DMS79 treated with DMSO at 0.1 percent for 48 hours (cell line): ENCODE measurements around the gene ARHGAP19.
A peak's percentile ranks its signal among the peaks of the same experiment; 100 is the strongest.

Experiments used
- DNase-seq: peaks from one replicate; lab custom pipeline; 2025; lab: John Stamatoyannopoulos, UW

ARHGAP19 gene, protein sequence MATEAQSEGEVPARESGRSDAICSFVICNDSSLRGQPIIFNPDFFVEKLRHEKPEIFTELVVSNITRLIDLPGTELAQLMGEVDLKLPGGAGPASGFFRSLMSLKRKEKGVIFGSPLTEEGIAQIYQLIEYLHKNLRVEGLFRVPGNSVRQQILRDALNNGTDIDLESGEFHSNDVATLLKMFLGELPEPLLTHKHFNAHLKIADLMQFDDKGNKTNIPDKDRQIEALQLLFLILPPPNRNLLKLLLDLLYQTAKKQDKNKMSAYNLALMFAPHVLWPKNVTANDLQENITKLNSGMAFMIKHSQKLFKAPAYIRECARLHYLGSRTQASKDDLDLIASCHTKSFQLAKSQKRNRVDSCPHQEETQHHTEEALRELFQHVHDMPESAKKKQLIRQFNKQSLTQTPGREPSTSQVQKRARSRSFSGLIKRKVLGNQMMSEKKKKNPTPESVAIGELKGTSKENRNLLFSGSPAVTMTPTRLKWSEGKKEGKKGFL

DNA sequence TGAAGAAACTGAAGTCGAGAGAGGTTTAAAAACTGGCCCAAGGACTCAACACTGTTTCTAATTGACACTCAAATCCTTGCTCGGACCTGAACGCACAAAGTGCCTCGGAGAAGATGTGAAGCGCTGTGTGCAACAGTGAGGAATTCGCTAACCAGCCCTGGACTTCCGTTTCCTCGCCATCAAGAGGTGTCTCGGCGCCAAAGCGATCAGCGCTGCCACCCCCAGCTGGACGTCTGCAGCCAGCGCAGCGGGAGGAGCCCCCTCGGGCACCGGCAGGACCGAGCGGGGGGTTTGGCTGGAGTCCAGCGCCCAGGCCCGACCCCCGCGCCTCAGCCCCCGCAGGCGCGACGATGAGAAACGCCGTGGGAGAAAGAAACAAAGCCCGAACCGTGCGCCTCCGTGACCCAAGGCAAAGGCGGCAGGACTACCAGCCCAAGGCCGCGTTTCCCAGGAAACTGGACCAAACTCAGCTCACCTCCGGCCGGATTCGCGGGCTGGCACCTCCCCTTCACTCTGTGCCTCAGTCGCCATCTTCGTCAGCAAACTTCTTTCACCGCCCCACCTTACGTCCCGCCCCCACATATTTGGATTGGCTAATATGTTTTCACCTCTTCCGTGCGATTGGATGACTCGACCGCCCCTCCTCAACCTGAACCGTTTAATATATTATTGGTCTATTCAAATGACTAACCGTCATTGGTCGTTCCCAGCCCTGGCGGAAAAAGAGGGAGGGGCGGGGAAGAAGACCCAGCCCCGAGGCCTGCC is at the start of gene ARHGAP19:
Gene ARHGAP19 (minus strand): TSS at position 541 of the 765 bp plus-strand sequence. CDS start 10 bp downstream, at position 531.
- peak; percentile 87 for DNase-seq

DNA sequence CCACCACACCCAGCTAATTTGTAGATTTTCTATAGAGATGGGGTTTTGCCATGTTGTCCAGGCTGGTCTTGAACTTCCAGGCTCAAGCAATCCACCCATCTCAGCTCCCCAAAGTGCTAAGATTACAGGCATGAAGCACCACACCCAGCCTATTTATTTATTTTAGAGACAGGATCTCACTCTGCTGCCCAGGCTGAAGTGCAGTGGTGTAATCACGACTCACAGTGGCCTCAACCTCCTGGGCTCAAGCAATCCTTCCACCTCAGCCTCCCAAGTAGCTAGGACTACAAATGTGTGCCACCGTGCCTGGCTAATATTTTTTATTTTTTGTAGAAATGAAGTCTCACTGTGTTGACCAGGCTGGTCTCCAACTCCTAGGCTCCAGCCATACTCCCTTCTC is 49.0 kb upstream of the ARHGAP19 start:
- no peak for DNase-seq

DNA sequence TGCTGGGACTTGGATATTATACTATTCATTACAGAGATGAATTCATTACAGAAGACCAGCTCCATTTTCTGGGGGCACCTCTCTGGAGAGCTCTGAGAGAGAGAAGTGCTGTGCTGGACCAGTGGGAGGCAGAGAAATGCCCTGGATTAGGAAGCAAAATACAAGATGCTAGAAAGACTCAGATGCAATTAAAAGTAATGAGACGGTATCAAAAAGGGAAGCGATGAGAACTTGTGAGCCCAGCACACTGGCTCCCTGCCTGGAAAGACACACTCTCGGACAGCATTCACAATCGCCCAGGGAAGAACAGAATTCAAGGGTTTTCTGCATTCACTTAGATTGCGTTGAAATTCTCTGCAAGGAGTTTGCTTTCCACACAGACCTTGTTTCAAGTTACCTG is 45.6 kb upstream of the ARHGAP19 start:
- no peak for DNase-seq

DNA sequence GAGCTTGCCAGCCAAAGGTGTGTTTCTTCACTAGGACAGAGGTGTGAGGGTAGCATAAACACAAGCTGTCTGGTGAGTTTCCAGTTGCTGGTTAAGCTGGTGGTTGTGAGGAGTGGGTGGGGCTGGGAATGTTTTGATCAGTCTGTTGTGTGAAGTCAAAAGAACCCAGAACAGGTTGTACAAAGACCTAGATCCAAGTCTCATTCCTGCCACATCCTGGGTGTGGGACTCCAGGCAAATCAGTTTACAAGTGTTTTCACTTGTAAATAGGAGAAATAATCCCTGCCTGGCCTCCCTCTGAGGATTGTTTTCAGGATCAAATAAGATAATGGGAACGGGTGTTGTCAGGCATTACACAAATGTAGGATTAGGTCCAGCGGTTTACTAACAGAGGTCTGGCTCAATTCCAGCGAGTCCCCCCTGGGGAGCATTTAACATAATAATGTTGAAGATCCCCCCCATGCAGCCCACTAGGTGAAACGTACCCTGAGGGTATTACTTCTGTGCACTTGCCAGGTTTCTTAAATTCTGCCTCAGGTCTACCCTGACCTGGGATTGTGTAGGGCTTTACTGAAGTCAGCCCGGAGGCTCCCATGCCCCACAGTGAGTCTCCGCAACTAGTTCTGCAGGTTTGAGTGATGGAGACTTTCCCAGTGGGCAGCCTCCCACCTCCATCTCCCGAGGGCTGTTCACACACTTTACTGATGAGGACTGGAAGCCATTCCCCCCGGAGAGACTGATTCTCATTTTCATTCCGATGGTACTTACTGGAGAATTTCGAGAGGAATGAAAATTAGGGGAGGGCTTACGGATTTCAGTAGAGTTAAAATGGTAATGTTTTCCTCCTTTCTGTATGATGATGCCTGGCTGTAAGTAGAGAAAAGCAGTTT is 44.8 kb upstream of the ARHGAP19 start:
- DNase-seq: no peak

DNA sequence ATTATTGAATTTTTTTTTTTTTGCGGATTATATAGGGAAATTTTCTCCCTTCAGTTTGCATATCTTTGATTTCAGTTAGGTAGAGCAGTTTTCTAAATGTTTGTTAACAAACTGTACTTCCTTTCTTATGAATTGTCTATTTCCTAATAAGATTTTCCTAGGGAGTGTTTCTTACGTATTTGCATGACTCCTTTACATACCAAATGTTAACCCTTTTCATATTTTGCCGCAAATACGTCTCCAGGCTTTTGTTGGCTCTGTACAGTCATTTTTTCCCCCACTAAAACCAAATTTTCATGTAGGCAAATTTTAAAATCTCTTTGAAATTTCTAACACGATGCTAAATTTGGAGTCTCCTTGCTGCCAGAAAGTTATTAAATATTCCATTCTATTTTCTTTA is 44.0 kb upstream of the ARHGAP19 start:
- DNase-seq: no peak

DNA sequence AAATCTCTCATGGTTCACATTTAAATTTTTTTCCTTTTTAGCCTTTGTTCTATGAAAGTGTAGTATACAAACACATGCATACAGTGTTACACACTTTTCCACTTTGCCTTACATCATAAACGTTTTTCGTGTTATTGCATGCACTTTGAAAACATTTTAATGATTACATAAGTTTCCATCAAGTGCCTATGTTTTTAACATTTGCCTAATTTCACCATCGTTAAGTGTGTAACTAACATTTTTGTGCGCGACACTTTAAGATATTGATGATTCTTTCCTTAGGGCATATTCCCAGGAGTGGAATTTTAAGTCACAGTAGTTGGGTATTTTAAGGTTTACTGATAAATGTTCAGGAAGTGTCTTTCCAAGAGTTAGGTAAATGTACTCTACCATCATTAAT is 43.6 kb upstream of the ARHGAP19 start:
- DNase-seq: no peak

DNA sequence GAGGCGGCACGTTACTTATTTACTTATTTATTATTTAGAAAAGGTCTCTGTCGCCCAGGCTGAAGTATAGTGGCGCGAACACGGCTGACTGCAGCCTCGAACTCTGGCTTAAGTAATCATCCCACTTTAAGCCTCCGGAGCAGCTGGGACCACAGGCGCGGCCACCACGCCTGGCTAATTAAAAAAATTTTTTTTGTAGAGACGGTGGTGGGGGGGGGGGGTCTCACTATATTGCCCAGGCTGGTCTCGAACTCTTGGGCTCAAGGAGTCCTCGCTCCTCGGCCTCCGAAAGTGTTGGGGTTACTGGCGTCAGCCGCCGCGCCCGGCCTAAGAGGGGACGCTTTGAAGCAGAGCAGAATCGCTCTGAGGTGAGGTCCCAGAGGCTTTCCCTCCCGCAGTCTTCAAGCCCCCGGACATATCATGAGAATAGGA is 42.8 kb upstream of the ARHGAP19 start:
- DNase-seq: no peak

DNA sequence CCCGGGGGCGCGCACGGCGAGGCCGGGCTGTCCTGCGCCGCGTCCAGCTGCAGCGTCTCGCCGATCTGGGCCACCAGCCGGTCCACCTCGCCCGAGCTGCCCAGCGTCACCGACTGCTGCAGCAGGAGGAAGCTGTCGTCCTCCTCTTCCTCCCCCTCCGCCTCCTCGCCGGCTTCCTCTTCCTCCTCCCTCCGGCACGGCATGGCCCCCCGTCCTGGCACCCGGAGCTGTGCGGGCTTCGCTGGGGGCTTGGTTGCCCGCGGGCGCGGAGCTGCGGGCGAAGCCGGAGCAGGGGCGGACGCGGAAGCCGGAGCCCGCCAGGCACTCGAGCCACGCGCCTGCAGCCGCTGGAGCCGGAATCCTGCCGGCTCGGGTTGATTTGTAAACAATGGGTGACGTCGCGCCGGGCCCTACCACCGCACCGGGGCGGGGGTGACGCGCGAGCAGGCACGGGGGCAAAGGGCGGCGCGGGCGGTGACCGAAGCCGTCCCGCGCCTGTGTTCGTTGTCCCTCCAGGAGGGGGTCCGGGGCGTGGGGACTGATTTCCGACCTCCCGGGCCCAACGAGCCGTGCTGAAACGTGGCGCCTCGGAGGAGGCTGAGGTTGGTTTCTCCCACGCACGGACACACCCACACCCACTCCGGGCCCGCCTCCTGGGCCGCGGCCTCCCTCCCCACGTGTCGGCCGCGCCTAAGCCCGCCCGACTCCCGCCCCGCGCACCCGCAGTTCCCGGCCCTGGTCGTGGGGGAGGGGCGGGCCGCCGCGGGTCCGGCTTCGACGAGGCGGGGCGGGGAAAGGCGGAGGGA is 42.1 kb upstream of the ARHGAP19 start, which contains the start of gene FRAT2:
Gene FRAT2 (minus strand): TSS at position 360 of the 806 bp plus-strand sequence. CDS start 157 bp downstream, at position 203.
- DNase-seq: peak; percentile 55

DNA sequence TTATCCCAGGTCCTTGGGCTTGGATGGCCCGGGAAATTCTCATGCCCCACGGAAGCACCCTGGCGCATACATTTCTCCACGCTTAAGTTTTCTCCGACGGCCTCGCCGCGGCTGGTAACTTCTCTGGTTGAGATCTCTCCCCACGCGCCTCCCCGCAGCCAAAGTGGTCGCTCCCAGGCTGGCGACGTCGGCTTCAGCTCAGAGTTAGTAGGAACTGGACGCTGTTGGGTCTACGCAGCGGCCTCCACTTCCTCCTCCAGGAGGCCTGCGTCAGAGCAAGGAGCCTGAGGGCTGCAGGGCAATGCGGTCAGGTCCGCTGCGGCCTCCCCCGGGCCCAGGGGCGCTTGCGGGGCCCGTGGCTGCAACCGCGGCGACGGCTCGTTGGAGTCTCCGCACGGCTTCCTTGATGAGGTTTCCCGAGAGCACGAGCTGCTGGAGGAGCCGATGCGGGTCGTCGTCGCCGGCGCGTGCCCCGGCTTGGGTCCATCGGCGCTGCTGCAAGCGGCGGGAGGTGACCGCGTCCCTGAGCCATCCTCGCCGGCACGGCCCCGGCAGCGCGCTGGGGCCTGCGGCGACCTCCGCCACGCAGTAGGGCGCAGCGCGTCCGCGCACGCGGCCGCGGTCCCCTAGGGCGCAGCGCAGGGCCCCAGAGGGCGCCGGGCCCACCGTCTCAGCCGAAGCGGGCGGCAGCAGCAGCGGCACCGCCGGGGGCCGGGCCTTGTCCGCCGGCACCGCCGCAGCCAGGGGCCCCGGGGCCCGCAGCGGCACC is 41.3 kb upstream of the ARHGAP19 start:
- DNase-seq: no peak

DNA sequence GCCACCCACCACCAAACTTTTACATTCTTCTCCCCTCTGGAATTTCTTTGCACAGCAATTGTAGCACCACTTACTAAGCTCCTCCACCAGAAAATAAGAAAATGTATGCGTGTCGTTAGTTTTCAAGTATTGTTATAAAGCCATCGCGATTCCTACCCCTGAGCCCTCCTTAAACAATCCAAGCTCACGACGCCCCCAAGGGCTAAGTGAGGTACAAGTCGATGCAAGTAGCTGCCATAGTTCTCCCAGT is 40.8 kb upstream of the ARHGAP19 start:
- peak; percentile 23 for DNase-seq

DNA sequence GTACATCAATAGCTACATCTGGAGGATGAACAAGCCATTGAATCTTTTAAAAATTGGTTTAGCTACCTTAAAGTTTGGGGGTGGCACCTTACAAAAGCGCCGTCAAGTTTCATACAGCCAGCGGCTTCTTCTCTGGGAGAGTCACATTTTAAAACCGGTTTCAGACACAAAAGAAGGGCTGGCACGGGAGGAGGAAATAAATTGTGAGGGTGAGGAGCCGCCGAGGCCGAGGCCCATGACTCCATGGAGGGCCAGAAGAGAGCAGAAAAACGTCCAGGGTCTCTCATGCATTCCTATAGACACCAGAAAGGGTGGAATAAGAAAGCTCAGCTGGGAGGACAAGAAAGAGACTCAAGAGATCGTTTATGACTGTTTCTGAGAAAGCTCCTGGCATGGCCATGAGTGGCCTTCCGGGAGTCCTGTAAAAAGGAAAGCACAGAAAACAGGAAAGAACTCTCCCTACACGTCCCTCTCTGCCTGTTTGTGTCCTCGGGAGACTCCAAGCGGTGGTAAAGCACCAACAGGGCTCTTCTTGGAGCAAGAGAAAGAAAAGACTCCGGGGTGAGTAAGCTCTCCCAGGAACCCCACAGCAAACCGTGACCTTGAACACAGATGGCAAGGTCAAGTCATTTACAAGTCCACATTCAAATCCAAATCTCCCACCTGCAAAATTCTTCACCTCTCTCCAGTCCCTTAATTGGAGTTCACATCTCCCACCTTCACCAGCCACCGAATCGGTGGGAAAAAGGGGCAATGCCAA is 40.3 kb upstream of the ARHGAP19 start:
- peak; percentile 25 for DNase-seq

DNA sequence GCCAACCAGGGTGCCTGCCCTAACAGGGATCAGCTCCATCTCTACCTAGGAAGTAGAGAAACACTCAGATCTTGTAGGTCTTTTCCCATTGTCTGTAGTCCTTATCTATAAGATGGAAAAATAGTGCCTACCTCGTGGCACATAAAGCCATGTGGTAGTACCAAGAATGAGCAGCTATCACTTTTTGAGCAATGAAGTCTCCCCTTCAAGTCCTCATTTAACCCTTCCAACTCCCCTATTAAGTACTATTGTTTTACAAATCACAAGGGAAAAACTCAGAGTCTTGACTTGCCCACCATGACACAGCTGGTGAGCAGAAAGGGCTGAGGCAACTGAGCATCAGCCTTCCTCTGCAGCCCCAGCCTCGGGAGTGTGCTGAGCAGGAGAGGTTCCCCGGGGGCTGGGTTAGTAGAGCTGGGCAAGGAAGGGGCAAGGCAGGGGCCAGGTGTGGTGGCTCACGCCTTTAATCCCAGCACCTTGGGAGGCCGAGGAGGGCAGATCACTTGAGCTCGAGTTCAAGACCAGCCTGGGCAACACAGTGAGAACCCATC is 38.8 kb upstream of the ARHGAP19 start:
- no peak for DNase-seq

DNA sequence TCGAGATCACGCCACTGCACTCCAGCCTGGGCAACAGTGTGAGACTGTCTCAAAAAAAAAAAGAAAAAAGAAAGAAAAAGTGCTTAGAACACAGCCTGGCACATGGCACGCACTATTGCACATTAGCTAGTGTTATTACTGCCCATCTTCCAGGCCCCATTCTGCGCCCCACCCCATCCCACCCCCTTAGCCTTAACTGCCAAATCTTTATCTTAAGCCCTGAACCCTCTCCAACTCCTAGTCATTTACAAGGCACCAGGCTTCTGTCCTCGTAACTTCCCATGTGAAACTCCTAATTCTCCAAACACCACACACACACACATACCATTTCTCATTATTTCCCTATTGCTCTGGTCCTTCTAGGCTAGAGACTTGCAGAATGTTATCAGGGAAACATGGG is 37.3 kb upstream of the ARHGAP19 start:
- no peak for DNase-seq

DNA sequence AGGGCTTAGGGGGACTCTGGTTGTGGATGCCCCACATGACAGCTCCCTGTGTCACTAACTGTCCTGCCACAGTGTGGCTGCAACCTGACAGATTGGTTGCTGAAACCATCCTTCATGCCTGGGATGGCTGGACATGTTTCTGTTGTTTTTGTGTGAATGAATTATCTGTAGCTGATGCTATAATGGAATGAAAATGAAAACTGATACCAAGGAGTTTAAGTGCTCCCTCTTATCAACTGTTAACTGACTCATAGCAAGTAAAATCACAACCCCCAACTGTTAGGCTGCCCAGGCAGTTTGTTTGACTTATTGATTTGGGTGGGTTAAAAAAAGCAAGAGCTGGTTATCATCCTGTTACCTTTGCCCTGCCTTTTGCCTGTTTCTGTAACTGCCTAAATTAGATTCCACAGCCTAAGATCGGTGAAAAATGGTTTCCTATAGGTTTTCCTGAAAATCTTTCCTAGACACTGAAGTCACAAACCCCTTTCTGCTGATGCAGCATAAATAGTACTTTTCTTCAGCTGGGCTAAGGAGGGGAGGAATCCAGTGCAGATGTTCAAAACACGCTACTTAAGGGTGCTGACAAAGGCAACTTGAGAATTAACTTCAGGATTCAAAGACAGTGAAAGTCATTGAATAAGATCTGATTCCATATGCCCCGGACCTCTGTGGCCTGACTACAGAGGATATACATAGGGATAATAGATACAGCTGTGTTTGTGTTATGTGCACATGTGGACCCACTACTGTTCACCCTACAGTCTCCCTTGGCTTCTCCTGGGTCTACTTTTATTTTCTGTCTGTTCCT is 36.4 kb upstream of the ARHGAP19 start:
- DNase-seq: no peak

DNA sequence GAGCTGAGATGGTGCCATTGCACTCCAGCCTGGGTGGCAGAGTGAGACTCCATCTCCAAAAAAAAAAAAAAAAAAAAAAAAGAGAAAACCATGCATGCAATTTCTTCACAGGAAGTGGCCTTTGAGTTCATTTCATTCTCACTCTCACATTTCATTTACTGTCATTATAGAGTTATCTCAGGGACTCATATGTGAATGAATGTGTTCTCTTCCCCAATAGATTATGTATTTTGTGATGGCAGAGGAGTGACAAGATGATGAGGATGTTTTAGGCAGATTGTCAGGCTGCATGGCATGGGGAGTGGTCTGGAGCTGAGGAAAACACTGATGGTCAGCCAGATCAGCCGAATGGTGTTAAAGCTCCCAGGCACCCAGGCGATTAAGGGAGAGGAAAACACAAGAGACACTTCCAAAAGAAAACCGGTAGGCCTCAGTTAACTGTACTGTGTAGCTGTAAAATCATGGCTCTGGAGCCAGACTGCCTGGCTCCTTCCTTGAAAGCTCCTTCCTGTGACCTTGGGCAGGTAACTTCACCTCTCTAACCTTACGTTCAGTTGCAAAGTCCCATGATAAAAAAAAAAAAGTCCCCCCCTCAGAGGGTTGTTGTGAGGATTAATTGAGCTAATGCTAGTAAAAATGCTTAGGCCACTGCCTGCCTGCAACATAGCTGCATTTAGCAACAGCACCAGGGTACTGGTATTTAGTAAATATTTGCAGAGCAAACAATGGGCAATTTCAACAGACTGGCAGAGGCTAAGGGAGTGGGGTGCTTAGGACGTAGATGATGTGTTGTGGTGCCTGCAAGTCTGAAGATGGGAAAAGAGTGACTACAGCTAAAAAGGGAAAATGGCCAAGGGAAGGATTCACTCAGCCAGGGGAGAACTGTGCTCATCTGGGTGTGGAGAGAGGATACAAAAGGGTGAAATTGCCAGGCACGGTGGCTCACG is 35.2 kb upstream of the ARHGAP19 start:
- no peak for DNase-seq

DNA sequence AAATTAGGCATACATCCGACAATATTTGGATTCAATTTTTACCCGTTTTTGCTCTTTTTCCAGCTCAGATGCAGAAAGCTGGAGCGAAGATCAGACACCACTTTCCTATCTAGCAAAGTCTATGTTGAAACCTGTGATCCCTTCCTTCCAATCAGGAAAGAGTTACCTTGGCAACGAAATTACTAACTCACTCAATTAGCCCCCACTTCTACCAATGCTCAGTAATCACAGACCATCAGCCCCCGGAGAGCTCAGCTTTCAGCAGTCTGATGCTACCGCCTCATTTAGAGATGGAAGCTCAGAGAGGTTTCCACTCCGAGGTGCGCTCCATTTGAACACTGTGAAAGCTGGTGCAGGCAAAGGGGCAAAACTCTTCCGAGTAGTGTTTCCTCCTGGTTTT is 33.3 kb upstream of the ARHGAP19 start:
- DNase-seq: no peak

DNA sequence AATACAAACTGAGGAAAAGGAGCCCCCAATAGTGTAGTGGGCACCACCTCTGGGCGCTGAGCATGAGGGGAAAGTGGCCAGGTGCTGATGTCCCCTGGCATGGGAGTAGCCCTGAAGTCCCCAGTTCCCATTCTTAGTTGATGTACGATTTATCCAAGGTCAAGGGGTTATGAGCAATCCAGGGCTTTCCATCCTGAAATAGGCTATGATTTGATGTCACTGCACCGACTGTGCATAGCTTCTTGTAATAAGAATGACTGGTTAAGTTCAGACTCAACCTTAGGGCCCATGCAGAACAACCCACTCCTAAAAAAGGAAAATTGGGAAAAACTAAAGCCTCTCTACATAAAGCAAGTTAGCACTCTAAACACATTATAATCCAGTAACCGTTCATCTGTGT is 31.1 kb upstream of the ARHGAP19 start:
- no peak for DNase-seq

DNA sequence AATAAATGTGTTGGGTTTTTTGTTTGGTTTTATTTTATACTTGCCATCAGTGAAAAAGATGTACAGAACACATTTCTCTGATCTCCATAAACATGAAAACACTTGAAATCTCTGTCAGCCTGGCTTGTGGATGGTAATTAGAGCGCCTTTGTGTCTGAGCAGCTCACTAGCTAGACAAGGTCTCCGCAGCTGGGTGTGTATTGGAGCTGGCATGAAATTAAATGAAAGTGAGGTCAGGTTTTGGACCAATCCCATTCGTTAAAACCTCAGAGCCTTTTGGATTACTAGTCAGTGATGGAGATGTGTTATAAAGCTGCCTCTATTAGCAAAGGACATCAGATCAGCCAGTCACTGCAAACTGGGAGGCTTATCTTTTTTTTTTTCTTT is 29.4 kb upstream of the ARHGAP19 start:
- DNase-seq: peak; percentile 78
